HEK293 (cell line): ENCODE results near the gene PTPRG.

Experiments
- CTCF ChIA-PET: fragments of 350-600 bp; formaldehyde crosslinking; extraction: SDS; loops from one replicate; lab custom pipeline; 2021; ENCODE audit warnings: antibody characterized with exemption; lab: Yijun Ruan, JAX
- POLR2A ChIA-PET: fragments of 300-600 bp; formaldehyde crosslinking; extraction: SDS; loops from one replicate; lab custom pipeline; 2020; ENCODE audit warnings: antibody characterized with exemption, inconsistent platforms; lab: Yijun Ruan, JAX
- H3K27ac ChIP-seq: fragments of 200-500 bp; sonication (Bioruptor generic); 2 replicates; pipeline ENCODE4 v1.5.1; 2014; ENCODE audit warnings: low read depth, low read length, control low read depth, inconsistent platforms; ENCODE audit errors: extremely low read depth
- H3K36me3 ChIP-seq, 2 experiments: fragments of 200-500 bp in 1 of 2; sonication (Bioruptor generic) in 1 of 2; 1 replicate in 1 of 2; 2 replicates in 1 of 2; pipeline ENCODE4 v1.5.1; 2014 to 2017; ENCODE audit warnings: inconsistent platforms in 2 of 2, low read length in 2 of 2; ENCODE audit not compliant: control insufficient read depth in 2 of 2, insufficient read depth in 1 of 2
- H3K4me1 ChIP-seq: fragments of 200-500 bp; sonication (Bioruptor generic); 2 replicates; pipeline ENCODE4 v1.5.1; 2014; ENCODE audit warnings: mild to moderate bottlenecking, low read length, inconsistent platforms; ENCODE audit not compliant: control insufficient read depth, insufficient read depth
- H3K4me3 ChIP-seq: 2 replicates; pipeline ENCODE4 v1.5.1; 2011; ENCODE audit warnings: low read depth, mild to moderate bottlenecking, control low read depth, low read length, moderate library complexity
- H3K9me3 ChIP-seq: fragments of 200-500 bp; sonication (Bioruptor generic); 2 replicates; pipeline ENCODE4 v1.5.1; 2014; ENCODE audit warnings: low read depth, low read length, inconsistent platforms; ENCODE audit not compliant: control insufficient read depth, insufficient read depth
- BCL11B ChIP-seq: fragments of 450-650 bp; formaldehyde crosslinking; IDR thresholded peaks from 2 replicates; pipeline ENCODE4 v1.5.1; 2016; ENCODE audit warnings: low read depth, missing biosample characterization, missing genetic modification characterization
- GLIS1 ChIP-seq: fragments of 450-650 bp; formaldehyde crosslinking; IDR thresholded peaks from 2 replicates; pipeline ENCODE4 v1.5.1; 2016; ENCODE audit warnings: missing biosample characterization, missing genetic modification characterization
- KLF1 ChIP-seq: fragments of 450-650 bp; formaldehyde crosslinking; IDR thresholded peaks from 2 replicates; pipeline ENCODE4 v1.5.1; 2016; ENCODE audit warnings: missing biosample characterization, missing genetic modification characterization
- KLF9 ChIP-seq: fragments of 450-650 bp; formaldehyde crosslinking; IDR thresholded peaks from 2 replicates; pipeline ENCODE4 v1.5.1; 2016; ENCODE audit warnings: missing biosample characterization, missing genetic modification characterization, low read depth
- SP7 ChIP-seq: fragments of 450-650 bp; formaldehyde crosslinking; IDR thresholded peaks from 2 replicates; pipeline ENCODE4 v1.5.1; 2016; ENCODE audit warnings: missing biosample characterization, missing genetic modification characterization
- WT1 ChIP-seq: fragments of 450-650 bp; formaldehyde crosslinking; IDR thresholded peaks from 2 replicates; pipeline ENCODE4 v1.5.1; 2016; ENCODE audit warnings: missing biosample characterization, missing genetic modification characterization
- ZBTB17 ChIP-seq: fragments of 450-650 bp; formaldehyde crosslinking; IDR thresholded peaks from 2 replicates; pipeline ENCODE4 v1.5.1; 2016; ENCODE audit warnings: missing biosample characterization, missing genetic modification characterization
- ZBTB48 ChIP-seq: fragments of 450-650 bp; formaldehyde crosslinking; IDR thresholded peaks from 2 replicates; pipeline ENCODE4 v1.5.1; 2016; ENCODE audit warnings: missing biosample characterization, missing genetic modification characterization
- ZNF10 ChIP-seq: fragments of 450-650 bp; formaldehyde crosslinking; IDR thresholded peaks from 2 replicates; pipeline ENCODE4 v1.5.1; 2017; ENCODE audit warnings: missing biosample characterization, missing genetic modification characterization
- ZNF302 ChIP-seq: fragments of 450-650 bp; formaldehyde crosslinking; IDR thresholded peaks from 2 replicates; pipeline ENCODE4 v1.5.1; 2016; ENCODE audit warnings: missing biosample characterization, missing genetic modification characterization, low read depth
- ZNF404 ChIP-seq: fragments of 450-650 bp; formaldehyde crosslinking; IDR thresholded peaks from 2 replicates; pipeline ENCODE4 v1.5.1; 2017; ENCODE audit warnings: missing biosample characterization, missing genetic modification characterization
- ZNF433 ChIP-seq: fragments of 450-650 bp; formaldehyde crosslinking; IDR thresholded peaks from 2 replicates; pipeline ENCODE4 v1.5.1; 2016; ENCODE audit warnings: missing biosample characterization, missing genetic modification characterization, low read depth
- ZNF529 ChIP-seq: fragments of 450-650 bp; formaldehyde crosslinking; IDR thresholded peaks from 2 replicates; pipeline ENCODE4 v1.5.1; 2017; ENCODE audit warnings: missing genetic modification characterization, missing biosample characterization; ENCODE audit not compliant: insufficient replicate concordance
- ZNF561 ChIP-seq: fragments of 450-650 bp; IDR thresholded peaks from 2 replicates; pipeline ENCODE4 v1.5.1; 2018; ENCODE audit warnings: missing biosample characterization, missing genetic modification characterization, borderline replicate concordance
- ZNF658 ChIP-seq: fragments of 450-650 bp; formaldehyde crosslinking; IDR thresholded peaks from 2 replicates; pipeline ENCODE4; 2016; ENCODE audit warnings: missing biosample characterization, missing genetic modification characterization
- ZNF701 ChIP-seq: fragments of 450-650 bp; formaldehyde crosslinking; IDR thresholded peaks from 2 replicates; pipeline ENCODE4 v1.5.1; 2016; ENCODE audit warnings: missing biosample characterization, missing genetic modification characterization
- ZNF747 ChIP-seq: fragments of 450-650 bp; formaldehyde crosslinking; IDR thresholded peaks from 2 replicates; pipeline ENCODE4 v1.5.1; 2016; ENCODE audit warnings: missing biosample characterization, missing genetic modification characterization
- ZNF777 ChIP-seq: fragments of 450-650 bp; formaldehyde crosslinking; IDR thresholded peaks from 2 replicates; pipeline ENCODE4 v1.5.1; 2017; ENCODE audit warnings: missing biosample characterization, missing genetic modification characterization, borderline replicate concordance
- ZNF843 ChIP-seq: fragments of 450-650 bp; formaldehyde crosslinking; IDR thresholded peaks from 2 replicates; pipeline ENCODE4 v1.5.1; 2016; ENCODE audit warnings: missing biosample characterization, missing genetic modification characterization
- ZSCAN16 ChIP-seq: fragments of 450-650 bp; formaldehyde crosslinking; IDR thresholded peaks from 2 replicates; pipeline ENCODE4 v1.5.1; 2016; ENCODE audit warnings: missing biosample characterization, missing genetic modification characterization
- ZXDB ChIP-seq: fragments of 450-650 bp; formaldehyde crosslinking; IDR thresholded peaks from 2 replicates; pipeline ENCODE4 v1.5.1; 2016; ENCODE audit warnings: missing biosample characterization, missing genetic modification characterization
- TF ChIP-seq, protein P1 (sequence below): fragments of 450-650 bp; formaldehyde crosslinking; IDR thresholded peaks from 2 replicates; pipeline ENCODE4 v1.5.1; 2017; ENCODE audit warnings: missing biosample characterization, missing genetic modification characterization
- TF ChIP-seq, protein P2 (sequence below): fragments of 450-650 bp; formaldehyde crosslinking; IDR thresholded peaks from 2 replicates; pipeline ENCODE4 v1.5.1; 2016; ENCODE audit warnings: missing biosample characterization, missing genetic modification characterization
- TF ChIP-seq, protein P3 (sequence below): fragments of 450-650 bp; formaldehyde crosslinking; IDR thresholded peaks from 2 replicates; pipeline ENCODE4 v1.5.1; 2016; ENCODE audit warnings: missing biosample characterization, missing genetic modification characterization
- TF ChIP-seq, protein P4 (sequence below): fragments of 450-650 bp; formaldehyde crosslinking; IDR thresholded peaks from 2 replicates; pipeline ENCODE4 v1.5.1; 2016; ENCODE audit warnings: missing biosample characterization, missing genetic modification characterization
- TF ChIP-seq, protein P5 (sequence below): fragments of 450-650 bp; formaldehyde crosslinking; IDR thresholded peaks from 2 replicates; pipeline ENCODE4 v1.5.0; 2017; ENCODE audit warnings: missing biosample characterization, missing genetic modification characterization, borderline replicate concordance
- TF ChIP-seq, protein P6 (sequence below): fragments of 450-650 bp; formaldehyde crosslinking; IDR thresholded peaks from 2 replicates; pipeline ENCODE4 v1.5.1; 2016; ENCODE audit warnings: missing biosample characterization, missing genetic modification characterization

Gene PTPRG

DNA sequence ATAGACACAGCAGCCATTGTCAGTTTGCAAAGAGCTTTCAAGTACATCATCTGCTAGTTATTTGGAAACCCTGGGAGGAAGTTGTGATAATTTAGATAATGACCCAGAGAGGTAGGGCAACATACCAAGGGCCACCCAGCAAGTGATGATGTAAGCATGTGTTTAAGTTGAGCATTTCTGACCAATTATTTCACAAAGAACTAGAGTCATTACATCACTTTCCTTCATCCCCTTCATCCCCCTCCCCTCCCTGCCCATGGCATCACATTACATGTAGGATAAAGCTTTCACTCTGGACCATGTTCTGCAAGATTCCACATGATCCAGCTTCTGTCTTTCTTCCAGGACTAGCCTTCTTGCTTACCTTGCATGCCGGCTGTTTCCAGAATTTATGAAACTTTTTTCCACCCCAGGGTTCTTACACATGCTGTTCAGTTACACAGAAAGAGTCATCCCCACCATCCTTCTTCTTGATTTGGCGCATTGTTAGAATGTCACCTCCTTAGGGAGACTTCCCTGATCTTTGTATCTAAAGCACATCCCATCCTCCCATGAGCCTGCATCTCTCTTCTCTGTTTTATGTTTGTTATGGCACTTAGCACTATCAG is 71.3 kb downstream of the PTPRG start:
- POLR2A ChIA-PET = no interaction called here
- H3K4me1 ChIP-seq = peaks cover 2% of the 10 kb centered on the region
- CTCF ChIA-PET = interaction anchor here (1.3 kb wide), 1 partner anchor 8 kb away, joined by 3 read pairs; no protein-coding TSS in a partner anchor
- TF ChIP-seq ZNF701 (tag by site-specific recombination) (no peak), WT1 (tag by site-specific recombination) (no peak), ZNF404 (tag by site-specific recombination) (no peak), BCL11B (tag by site-specific recombination) (no peak), ZNF658 (tag by site-specific recombination) (no peak), ZNF777 (tag by site-specific recombination) (no peak), ZXDB (tag by site-specific recombination) (no peak), ZNF433 (tag by site-specific recombination) (no peak), ZNF561 (tag by site-specific recombination) (no peak), GLIS1 (tag by site-specific recombination) (no peak; the same call in 1 of the 2 replicates), ZNF843 (tag by site-specific recombination) (no peak), KLF1 (tag by site-specific recombination) (no peak), SP7 (tag by site-specific recombination) (0 out of 2 replicates have a peak, but pooled peaks have one; percentile 18), KLF9 (tag by site-specific recombination) (no peak), ZSCAN16 (no peak), ZNF747 (tag by site-specific recombination) (no peak), ZBTB17 (no peak), ZNF302 (tag by site-specific recombination) (no peak), ZNF10 (tag by site-specific recombination) (no peak), ZNF529 (no peak), ZBTB48 (no peak; the same call in 1 of the 2 replicates)
- TF ChIP-seq, protein P1, sequence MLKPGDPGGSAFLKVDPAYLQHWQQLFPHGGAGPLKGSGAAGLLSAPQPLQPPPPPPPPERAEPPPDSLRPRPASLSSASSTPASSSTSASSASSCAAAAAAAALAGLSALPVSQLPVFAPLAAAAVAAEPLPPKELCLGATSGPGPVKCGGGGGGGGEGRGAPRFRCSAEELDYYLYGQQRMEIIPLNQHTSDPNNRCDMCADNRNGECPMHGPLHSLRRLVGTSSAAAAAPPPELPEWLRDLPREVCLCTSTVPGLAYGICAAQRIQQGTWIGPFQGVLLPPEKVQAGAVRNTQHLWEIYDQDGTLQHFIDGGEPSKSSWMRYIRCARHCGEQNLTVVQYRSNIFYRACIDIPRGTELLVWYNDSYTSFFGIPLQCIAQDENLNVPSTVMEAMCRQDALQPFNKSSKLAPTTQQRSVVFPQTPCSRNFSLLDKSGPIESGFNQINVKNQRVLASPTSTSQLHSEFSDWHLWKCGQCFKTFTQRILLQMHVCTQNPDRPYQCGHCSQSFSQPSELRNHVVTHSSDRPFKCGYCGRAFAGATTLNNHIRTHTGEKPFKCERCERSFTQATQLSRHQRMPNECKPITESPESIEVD (tag by site-specific recombination) = no peak
- TF ChIP-seq, protein P2, sequence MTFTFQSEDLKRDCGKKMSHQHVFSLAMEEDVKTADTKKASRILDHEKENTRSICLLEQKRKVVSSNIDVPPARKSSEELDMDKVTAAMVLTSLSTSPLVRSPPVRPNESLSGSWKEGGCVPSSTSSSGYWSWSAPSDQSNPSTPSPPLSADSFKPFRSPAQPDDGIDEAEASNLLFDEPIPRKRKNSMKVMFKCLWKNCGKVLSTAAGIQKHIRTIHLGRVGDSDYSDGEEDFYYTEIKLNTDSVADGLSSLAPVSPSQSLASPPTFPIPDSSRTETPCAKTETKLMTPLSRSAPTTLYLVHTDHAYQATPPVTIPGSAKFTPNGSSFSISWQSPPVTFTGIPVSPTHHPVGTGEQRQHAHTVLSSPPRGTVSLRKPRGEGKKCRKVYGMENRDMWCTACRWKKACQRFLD = no peak
- TF ChIP-seq, protein P3, sequence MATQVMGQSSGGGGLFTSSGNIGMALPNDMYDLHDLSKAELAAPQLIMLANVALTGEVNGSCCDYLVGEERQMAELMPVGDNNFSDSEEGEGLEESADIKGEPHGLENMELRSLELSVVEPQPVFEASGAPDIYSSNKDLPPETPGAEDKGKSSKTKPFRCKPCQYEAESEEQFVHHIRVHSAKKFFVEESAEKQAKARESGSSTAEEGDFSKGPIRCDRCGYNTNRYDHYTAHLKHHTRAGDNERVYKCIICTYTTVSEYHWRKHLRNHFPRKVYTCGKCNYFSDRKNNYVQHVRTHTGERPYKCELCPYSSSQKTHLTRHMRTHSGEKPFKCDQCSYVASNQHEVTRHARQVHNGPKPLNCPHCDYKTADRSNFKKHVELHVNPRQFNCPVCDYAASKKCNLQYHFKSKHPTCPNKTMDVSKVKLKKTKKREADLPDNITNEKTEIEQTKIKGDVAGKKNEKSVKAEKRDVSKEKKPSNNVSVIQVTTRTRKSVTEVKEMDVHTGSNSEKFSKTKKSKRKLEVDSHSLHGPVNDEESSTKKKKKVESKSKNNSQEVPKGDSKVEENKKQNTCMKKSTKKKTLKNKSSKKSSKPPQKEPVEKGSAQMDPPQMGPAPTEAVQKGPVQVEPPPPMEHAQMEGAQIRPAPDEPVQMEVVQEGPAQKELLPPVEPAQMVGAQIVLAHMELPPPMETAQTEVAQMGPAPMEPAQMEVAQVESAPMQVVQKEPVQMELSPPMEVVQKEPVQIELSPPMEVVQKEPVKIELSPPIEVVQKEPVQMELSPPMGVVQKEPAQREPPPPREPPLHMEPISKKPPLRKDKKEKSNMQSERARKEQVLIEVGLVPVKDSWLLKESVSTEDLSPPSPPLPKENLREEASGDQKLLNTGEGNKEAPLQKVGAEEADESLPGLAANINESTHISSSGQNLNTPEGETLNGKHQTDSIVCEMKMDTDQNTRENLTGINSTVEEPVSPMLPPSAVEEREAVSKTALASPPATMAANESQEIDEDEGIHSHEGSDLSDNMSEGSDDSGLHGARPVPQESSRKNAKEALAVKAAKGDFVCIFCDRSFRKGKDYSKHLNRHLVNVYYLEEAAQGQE (tag by site-specific recombination) = no peak
- TF ChIP-seq, protein P4, sequence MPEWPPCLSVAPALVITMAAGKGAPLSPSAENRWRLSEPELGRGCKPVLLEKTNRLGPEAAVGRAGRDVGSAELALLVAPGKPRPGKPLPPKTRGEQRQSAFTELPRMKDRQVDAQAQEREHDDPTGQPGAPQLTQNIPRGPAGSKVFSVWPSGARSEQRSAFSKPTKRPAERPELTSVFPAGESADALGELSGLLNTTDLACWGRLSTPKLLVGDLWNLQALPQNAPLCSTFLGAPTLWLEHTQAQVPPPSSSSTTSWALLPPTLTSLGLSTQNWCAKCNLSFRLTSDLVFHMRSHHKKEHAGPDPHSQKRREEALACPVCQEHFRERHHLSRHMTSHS (tag by site-specific recombination) = no peak
- TF ChIP-seq, protein P5, sequence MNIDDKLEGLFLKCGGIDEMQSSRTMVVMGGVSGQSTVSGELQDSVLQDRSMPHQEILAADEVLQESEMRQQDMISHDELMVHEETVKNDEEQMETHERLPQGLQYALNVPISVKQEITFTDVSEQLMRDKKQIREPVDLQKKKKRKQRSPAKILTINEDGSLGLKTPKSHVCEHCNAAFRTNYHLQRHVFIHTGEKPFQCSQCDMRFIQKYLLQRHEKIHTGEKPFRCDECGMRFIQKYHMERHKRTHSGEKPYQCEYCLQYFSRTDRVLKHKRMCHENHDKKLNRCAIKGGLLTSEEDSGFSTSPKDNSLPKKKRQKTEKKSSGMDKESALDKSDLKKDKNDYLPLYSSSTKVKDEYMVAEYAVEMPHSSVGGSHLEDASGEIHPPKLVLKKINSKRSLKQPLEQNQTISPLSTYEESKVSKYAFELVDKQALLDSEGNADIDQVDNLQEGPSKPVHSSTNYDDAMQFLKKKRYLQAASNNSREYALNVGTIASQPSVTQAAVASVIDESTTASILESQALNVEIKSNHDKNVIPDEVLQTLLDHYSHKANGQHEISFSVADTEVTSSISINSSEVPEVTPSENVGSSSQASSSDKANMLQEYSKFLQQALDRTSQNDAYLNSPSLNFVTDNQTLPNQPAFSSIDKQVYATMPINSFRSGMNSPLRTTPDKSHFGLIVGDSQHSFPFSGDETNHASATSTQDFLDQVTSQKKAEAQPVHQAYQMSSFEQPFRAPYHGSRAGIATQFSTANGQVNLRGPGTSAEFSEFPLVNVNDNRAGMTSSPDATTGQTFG (tag by site-specific recombination) = no peak
- TF ChIP-seq, protein P6, sequence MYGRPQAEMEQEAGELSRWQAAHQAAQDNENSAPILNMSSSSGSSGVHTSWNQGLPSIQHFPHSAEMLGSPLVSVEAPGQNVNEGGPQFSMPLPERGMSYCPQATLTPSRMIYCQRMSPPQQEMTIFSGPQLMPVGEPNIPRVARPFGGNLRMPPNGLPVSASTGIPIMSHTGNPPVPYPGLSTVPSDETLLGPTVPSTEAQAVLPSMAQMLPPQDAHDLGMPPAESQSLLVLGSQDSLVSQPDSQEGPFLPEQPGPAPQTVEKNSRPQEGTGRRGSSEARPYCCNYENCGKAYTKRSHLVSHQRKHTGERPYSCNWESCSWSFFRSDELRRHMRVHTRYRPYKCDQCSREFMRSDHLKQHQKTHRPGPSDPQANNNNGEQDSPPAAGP (tag by site-specific recombination) = no peak

More for the DNA sequence above, 71.3 kb downstream of the PTPRG start:
- no peaks in the 10 kb centered on the region for H3K9me3 ChIP-seq
- H3K27ac ChIP-seq = no peak overlapping the region
- no peaks in the 10 kb centered on the region for H3K36me3 ChIP-seq
- H3K4me3 ChIP-seq = no peak overlapping the region
